ENCODE results near the gene RLF.
A peak's percentile ranks its signal among the peaks of the same experiment; 100 is the strongest.
"Not testable (repeated sequence)": the region's sequence is repeated elsewhere in the genome, so short reads cannot be mapped to it uniquely, and the experiment has no call there.

The RLF gene

DNA sequence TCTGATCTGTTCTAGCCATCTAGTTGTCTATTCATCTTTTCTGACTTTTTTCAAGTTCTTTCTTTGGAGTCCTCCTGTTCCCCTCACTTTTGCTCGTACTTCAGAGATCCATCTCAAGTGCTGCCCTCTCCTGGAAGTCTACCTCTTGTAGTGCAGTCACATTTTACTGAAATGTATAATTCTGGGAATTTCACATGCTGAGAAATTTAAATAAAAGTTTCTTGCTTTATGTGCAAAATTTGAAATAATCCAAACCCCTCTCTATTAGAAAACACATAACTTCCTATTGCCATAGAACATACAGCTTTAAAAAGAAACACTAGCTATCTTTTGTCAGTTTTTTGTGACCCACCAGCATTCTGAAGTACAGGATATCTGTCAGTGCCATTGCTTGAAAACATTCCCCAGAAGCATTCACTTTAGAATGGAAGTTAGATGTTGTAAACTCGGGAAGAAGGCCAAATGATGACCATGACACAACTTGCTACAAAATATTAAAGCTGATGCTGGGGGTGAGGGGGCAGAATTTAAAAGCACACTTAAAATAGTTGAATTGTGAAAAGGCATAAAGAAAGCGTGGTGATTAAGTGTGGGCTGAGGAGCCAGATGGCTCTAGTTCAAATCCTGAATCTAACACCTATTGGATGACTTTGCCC is 22.0 kb downstream of the RLF start:
- DNase-seq (ENCODE audit: low read depth in 2 of 2): peak; percentile 53 to 59
- no peak overlapping the region for H3K4me3 ChIP-seq (replicated peaks in 1 of 2; ENCODE audit: low read depth in 2 of 2, low read length in 2 of 2)
- TF ChIP-seq, protein P1, sequence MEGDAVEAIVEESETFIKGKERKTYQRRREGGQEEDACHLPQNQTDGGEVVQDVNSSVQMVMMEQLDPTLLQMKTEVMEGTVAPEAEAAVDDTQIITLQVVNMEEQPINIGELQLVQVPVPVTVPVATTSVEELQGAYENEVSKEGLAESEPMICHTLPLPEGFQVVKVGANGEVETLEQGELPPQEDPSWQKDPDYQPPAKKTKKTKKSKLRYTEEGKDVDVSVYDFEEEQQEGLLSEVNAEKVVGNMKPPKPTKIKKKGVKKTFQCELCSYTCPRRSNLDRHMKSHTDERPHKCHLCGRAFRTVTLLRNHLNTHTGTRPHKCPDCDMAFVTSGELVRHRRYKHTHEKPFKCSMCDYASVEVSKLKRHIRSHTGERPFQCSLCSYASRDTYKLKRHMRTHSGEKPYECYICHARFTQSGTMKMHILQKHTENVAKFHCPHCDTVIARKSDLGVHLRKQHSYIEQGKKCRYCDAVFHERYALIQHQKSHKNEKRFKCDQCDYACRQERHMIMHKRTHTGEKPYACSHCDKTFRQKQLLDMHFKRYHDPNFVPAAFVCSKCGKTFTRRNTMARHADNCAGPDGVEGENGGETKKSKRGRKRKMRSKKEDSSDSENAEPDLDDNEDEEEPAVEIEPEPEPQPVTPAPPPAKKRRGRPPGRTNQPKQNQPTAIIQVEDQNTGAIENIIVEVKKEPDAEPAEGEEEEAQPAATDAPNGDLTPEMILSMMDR (IDR thresholded peaks at IDR 0.05; ENCODE audit: low read depth, low read length): peak; percentile 50

DNA sequence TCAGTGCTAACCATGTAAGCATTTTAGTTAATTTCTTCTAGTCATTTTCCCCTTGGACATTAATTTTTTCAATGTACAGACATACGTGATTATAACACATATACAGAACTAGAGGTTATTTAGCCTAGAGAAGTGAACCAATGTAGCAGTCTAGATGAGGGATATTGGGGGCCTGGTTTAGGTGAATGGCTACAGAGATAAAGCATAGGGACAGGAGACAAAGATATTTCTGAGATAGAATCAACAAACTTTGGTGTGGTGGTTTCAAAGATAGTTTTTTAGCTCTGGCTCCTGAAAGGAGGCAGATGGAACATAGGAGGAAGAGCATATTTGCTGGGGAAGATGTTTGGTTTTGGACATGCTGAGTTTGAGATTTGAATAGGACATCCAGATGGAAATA is 23.0 kb downstream of the RLF start:
- DNase-seq (ENCODE audit: low read depth in 2 of 2): no peak
- H3K4me3 ChIP-seq (replicated peaks in 1 of 2; ENCODE audit: low read depth in 2 of 2, low read length in 2 of 2): no peak overlapping the region
- TF ChIP-seq, protein P1 (IDR thresholded peaks at IDR 0.05; ENCODE audit: low read depth, low read length): no peak

DNA sequence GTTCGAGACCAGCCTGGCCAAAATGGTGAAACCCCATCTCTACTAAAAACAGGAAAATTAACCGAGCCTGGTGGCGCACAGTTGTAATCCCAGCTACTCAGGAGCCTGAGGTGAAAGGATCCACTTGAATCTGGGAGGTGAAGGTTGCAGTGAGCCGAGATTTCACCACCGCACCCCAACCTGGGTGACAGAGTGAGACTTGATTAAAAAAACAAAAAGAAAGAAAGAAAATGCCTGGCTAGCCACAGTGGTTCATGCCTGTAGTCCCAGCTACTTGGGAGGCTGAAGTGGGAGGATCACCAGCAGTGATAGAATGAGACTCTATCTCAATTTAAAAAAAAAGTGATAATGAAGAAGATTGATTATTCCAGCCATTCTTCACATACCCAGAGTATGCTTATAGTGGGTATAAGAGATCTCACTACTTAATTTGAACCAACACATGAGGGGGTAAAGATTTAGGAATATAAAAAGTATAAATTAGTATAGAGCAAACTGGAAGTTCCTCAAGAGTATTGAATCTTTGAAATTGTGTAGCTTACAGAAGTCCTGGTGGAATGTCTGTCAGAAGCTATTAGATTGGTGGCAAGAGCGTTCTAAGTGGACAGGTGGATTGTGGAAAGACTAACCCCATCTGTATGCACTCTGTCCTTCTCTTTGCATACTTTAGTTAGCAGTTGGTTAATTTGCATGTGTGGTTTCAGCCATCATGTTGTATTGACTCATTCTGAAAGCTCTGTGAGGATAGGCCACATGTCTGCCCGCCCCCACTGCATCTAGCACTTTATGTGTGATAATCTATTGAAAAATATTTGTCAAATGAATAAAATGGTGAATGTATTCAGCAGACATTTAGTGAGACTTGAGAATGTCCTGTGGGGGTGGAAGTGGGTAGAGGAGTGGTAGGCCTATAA is 25.0 kb downstream of the RLF start:
- H3K4me3 ChIP-seq (replicated peaks in 1 of 2; ENCODE audit: low read depth in 2 of 2, low read length in 2 of 2): no peak overlapping the region
- DNase-seq (ENCODE audit: low read depth in 2 of 2): peak in 1 of 2 donors; percentile 49
- TF ChIP-seq, protein P1 (IDR thresholded peaks at IDR 0.05; ENCODE audit: low read depth, low read length): no peak

DNA sequence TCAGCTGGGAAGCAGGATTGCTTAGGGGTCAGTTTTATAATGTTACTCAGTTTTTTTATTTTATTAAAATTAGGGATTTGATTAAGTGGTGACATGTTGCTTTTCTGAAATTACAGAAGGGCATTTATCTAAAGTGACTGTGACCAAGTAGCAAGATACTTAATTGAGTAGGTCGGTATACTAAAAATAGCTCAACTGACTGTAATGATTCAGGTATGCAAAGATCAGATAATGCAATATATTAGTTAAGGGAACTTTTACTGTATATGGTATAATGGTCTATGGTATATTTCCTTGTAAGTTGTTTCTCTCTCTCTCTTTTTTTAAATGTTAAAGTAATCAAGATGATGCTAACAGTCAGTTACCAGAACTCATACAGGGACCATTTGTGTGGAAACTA is 26.2 kb downstream of the RLF start:
- TF ChIP-seq, protein P1 (IDR thresholded peaks at IDR 0.05; ENCODE audit: low read depth, low read length): no peak
- peak in 1 of 2 donors; percentile 8 for DNase-seq (ENCODE audit: low read depth in 2 of 2)

DNA sequence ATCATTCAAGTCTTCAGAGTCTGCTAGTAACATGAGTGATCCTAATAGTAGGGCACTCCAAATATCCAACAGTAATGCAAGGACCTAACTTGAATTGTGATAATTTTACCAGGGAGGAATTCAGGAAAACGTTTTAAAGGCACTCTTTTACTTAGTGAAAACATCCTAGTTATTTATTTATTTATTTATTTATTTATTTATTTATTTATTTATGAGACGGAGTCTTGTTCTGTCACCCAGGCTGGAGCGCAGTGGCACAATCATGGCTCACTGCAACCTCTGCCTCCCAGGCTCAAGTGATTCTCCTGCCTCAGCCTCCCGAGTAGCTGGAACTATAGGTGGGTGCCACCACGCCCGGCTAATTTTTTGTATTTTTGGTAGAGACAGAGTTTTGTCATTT is 33.5 kb downstream of the RLF start:
- not testable (repeated sequence) for DNase-seq (ENCODE audit: low read depth in 2 of 2); H3K4me3 ChIP-seq (replicated peaks in 1 of 2; ENCODE audit: low read depth in 2 of 2, low read length in 2 of 2)

More for the DNA sequence above, 26.2 kb downstream of the RLF start:
- no peak overlapping the region for H3K4me3 ChIP-seq (replicated peaks in 1 of 2; ENCODE audit: low read depth in 2 of 2, low read length in 2 of 2)

DNA sequence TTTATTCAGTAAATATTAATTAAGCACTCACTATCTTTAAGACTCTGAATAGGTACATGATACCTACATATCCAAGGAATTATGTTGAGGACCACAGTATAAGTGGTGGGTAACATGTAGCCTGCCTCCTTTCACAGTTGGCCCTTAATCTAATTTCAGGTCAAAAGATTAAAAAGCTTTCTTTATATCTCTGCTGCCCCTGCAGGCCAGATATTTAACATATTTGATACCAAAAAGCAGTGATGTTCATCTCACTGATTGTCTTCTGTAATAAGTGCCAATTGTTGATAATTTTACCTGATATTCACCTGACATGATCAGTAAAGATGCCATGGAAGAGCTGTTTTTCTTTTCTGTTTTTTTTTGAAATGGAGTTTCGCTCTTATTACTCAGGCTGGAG is 36.5 kb downstream of the RLF start:
- no peak for DNase-seq (ENCODE audit: low read depth in 2 of 2)
- no peak overlapping the region for H3K4me3 ChIP-seq (replicated peaks in 1 of 2; ENCODE audit: low read depth in 2 of 2, low read length in 2 of 2)
- TF ChIP-seq, protein P1 (IDR thresholded peaks at IDR 0.05; ENCODE audit: low read depth, low read length): peak; percentile 21

DNA sequence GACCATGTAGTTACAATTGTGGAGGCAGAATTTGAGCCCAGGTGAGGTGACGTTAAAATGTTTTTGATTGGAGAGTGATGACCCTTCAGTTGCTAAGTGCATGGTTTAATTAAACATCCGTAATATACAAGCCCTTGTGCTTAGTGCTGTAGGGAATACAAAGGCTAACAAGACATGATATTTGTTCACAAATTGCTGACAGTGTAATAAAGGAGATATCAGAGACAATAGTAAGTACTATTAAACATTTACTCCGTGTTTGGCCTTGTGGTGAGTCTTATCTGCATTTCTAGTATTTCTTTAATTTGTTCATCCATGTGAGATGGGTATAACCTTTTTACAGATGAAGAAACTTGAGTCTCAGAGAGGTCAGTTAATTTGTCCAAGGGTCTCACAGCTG is 37.9 kb downstream of the RLF start:
- no peak overlapping the region for H3K4me3 ChIP-seq (replicated peaks in 1 of 2; ENCODE audit: low read depth in 2 of 2, low read length in 2 of 2)
- DNase-seq (ENCODE audit: low read depth in 2 of 2): no peak
- TF ChIP-seq, protein P1 (IDR thresholded peaks at IDR 0.05; ENCODE audit: low read depth, low read length): no peak
